ENCODE results near the gene GOLGA3. TPM values are rescaled to one million over a fixed set of nuclear protein-coding genes. Genes with fewer than 3 reads are reported as not detected.
"Not testable (repeated sequence)": the region's sequence is repeated elsewhere in the genome, so short reads cannot be mapped to it uniquely, and the experiment has no call there.

GOLGA3 gene
- total RNA-seq, 3 donors from 2014 or later, result 51.7 to 76.7 (median 58.5) TPM

DNA sequence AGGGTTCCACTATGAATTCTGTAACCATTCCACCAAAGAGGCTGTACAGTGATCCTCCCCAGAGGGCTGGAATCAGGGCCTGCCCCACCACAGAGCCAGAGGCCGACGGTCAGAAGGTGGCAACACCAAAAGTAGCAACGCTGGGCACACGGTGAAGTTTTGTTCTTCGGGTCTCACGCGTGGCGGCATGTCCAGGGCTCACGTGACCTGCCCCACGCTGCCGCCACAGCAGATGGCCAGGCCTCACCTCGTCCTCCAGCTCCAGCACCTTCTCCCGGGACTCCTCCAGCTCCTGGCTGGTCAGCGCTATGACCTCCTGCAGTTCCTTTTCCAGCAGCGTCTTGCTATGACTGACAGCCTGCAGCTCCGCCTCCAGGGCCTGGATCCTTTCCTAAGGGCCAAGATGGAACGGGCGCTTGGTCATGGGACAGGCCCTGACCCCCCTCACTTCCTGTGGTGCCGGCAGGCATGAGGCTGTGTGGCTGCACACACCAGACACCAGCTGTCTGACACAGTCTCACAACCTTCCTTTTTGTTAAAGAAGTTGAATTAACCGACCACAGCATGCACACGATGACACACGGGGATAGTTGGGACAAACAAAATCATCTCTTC is 44.6 kb downstream of the GOLGA3 start:
- Histone ChIP-seq H3K27me3 (no peaks in the 10 kb centered on the region), H3K36me3 (peaks cover 13% of the 10 kb centered on the region)
- intact Hi-C loops (cut with DNase I; ENCODE audit: low total_unique reads), result no loop called here

DNA sequence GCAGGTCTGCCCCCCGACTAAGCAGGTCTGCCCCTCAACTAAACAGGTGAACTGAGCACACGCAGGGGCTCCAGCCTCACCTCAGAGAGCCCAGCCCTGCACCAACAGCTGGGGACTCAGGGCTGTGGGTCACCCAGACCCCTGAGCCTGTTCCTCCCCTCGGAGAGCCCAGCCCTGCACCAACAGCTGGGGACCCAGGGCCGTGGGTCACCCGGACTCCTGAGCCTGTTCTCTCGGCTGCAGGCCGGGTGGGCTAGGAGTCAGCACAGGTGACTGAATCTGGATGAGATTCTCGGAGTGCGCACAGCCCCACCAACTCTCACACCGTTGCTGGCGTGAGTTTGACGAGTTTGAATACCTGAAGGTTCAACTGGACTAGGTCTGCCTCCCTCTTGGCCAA is 46.7 kb downstream of the GOLGA3 start:
- TF ChIP-seq POLR2A (IDR thresholded peaks at IDR 0.05) (no peak), POLR2AphosphoS5 (IDR thresholded peaks at IDR 0.05) (no peak)
- TF ChIP-seq, protein P1, sequence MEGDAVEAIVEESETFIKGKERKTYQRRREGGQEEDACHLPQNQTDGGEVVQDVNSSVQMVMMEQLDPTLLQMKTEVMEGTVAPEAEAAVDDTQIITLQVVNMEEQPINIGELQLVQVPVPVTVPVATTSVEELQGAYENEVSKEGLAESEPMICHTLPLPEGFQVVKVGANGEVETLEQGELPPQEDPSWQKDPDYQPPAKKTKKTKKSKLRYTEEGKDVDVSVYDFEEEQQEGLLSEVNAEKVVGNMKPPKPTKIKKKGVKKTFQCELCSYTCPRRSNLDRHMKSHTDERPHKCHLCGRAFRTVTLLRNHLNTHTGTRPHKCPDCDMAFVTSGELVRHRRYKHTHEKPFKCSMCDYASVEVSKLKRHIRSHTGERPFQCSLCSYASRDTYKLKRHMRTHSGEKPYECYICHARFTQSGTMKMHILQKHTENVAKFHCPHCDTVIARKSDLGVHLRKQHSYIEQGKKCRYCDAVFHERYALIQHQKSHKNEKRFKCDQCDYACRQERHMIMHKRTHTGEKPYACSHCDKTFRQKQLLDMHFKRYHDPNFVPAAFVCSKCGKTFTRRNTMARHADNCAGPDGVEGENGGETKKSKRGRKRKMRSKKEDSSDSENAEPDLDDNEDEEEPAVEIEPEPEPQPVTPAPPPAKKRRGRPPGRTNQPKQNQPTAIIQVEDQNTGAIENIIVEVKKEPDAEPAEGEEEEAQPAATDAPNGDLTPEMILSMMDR (IDR thresholded peaks at IDR 0.05), result no peak
- no peaks in the 10 kb centered on the region for H3K27me3 ChIP-seq
- no peak for DNase-seq (ENCODE audit: low spot score in 2 of 2)
- H3K9me3 ChIP-seq, result no peaks in the 10 kb centered on the region
- no peak overlapping the region for H3K27ac ChIP-seq
- peaks cover 13% of the 10 kb centered on the region for H3K36me3 ChIP-seq
- intact Hi-C loops (cut with DNase I; ENCODE audit: low total_unique reads), result no loop called here
- peaks cover 0 to 1% of the 10 kb centered on the region in 2 donors for H3K4me1 ChIP-seq
- no peak overlapping the region for H3K4me3 ChIP-seq

More for the DNA sequence above, 44.6 kb downstream of the GOLGA3 start:
- no peak overlapping the region for H3K4me3 ChIP-seq
- H3K9me3 ChIP-seq, result no peaks in the 10 kb centered on the region
- no peaks in the 10 kb centered on the region for H3K4me1 ChIP-seq
- no peak overlapping the region for H3K27ac ChIP-seq
- no peak for DNase-seq (ENCODE audit: low spot score in 2 of 2)
- TF ChIP-seq POLR2A (IDR thresholded peaks at IDR 0.05) (no peak), POLR2AphosphoS5 (IDR thresholded peaks at IDR 0.05) (no peak)
- TF ChIP-seq, protein P1 (IDR thresholded peaks at IDR 0.05), result no peak

- peaks cover 6% of the 10 kb centered on the region for H3K36me3 ChIP-seq
- no peaks in the 10 kb centered on the region for H3K9me3 ChIP-seq
- intact Hi-C loops (cut with DNase I; ENCODE audit: low total_unique reads), result no loop called here
- no peak for TF ChIP-seq POLR2A (IDR thresholded peaks at IDR 0.05)
- TF ChIP-seq POLR2AphosphoS5 (IDR thresholded peaks at IDR 0.05), result no peak
- TF ChIP-seq, protein P1 (IDR thresholded peaks at IDR 0.05), result no peak
- H3K4me1 ChIP-seq, result peaks cover 0 to 4% of the 10 kb centered on the region in 2 donors
- no peak overlapping the region for H3K4me3 ChIP-seq
- DNase-seq (ENCODE audit: low spot score in 2 of 2), result no peak
- H3K27ac ChIP-seq, result no peak overlapping the region
- H3K27me3 ChIP-seq, result no peaks in the 10 kb centered on the region
Observed at GRCh38 chr12:132779781-132780353, 48.8 kb downstream of the GOLGA3 start.

- Histone ChIP-seq H3K36me3 (peaks cover 6% of the 10 kb centered on the region), H3K4me1 (peaks cover 0 to 4% of the 10 kb centered on the region in 2 donors), H3K4me3 (no peak overlapping the region), H3K27ac (peak overlapping the region in 1 of 2 donors; percentile 25), H3K27me3 (no peaks in the 10 kb centered on the region), H3K9me3 (no peaks in the 10 kb centered on the region)
- intact Hi-C loops (cut with DNase I; ENCODE audit: low total_unique reads), result no loop called here
- TF ChIP-seq POLR2AphosphoS5 (IDR thresholded peaks at IDR 0.05) (no peak), POLR2A (IDR thresholded peaks at IDR 0.05) (no peak)
- TF ChIP-seq, protein P1 (IDR thresholded peaks at IDR 0.05), result no peak
- no peak for DNase-seq (ENCODE audit: low spot score in 2 of 2)
Observed at GRCh38 chr12:132777614-132778013, 51.1 kb downstream of the GOLGA3 start.

DNA sequence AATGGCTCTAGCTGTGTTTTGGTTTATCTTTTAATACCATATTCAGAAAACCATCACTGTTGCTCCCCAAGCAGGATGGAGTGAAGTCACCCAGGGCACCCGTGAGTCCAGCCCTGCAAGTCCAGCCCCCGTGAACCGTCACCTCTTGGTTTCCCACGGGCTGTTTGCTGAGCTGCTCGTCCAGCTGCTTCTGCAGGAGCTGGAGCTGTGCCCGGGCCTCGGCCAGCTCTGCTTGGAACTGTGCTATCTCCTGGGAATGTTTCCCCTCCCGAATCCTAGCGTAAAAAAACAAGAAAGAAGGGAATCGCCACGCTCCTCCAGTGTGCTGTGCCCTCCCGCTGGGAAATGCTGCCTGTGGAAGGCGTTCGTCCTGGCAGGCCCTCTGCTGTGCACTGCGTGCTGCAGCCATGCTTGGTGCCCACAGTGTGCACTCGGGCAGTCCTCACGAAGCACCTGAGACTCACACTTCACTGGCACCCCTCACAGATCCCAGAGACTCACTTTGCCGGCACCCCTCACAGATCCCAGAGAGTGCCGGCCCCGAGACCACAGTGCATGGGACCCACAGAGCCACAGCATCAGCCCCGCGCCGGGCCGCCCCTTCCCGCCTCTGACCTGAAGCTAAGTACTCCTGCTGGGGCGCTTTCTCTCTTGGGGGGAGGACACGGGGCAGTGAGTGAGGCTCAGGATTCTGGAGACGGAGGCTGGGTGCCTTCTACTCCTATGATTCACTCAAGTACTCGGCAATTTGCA is 51.7 kb downstream of the GOLGA3 start:
- TF ChIP-seq POLR2AphosphoS5 (IDR thresholded peaks at IDR 0.05), result no peak
- TF ChIP-seq POLR2A (IDR thresholded peaks at IDR 0.05), result no peak
- TF ChIP-seq, protein P1 (IDR thresholded peaks at IDR 0.05), result no peak
- Histone ChIP-seq H3K4me1 (peaks cover 0 to 4% of the 10 kb centered on the region in 2 donors), H3K9me3 (no peaks in the 10 kb centered on the region), H3K27me3 (no peaks in the 10 kb centered on the region), H3K27ac (peak overlapping the region in 1 of 2 donors; percentile 25), H3K36me3 (peaks cover 6% of the 10 kb centered on the region), H3K4me3 (no peak overlapping the region)
- intact Hi-C loops (cut with DNase I; ENCODE audit: low total_unique reads), result no loop called here
- peak in 1 of 2 donors; percentile 76 for DNase-seq (ENCODE audit: low spot score in 2 of 2)

- H3K9me3 ChIP-seq; DNase-seq (ENCODE audit: low spot score in 2 of 2); H3K36me3 ChIP-seq; H3K27ac ChIP-seq; intact Hi-C loops (cut with DNase I; ENCODE audit: low total_unique reads); H3K27me3 ChIP-seq; H3K4me3 ChIP-seq; H3K4me1 ChIP-seq: not testable (repeated sequence)
Observed at GRCh38 chr12:132776230-132776625, 52.4 kb downstream of the GOLGA3 start.
